Endothelial cell (in vitro differentiated cells): ENCODE results near the gene UCKL1. TPM values are rescaled to one million over a fixed set of nuclear protein-coding genes. Genes with fewer than 3 reads are reported as not detected.

Experiments used
- DNase-seq: peaks from one replicate; pipeline ENCODE4 v3.0.0; 2021; ENCODE audit warnings: low spot score
- H3K27ac Mint-ChIP-seq: one replicate; pipeline ENCODE4 v1.8.0; 2021; ENCODE audit warnings: mixed read lengths, inconsistent platforms; ENCODE audit not compliant: unreplicated experiment
- H3K27me3 Mint-ChIP-seq: one replicate; pipeline ENCODE4 v1.8.0; 2021; ENCODE audit warnings: mild to moderate bottlenecking, moderate library complexity, mixed read lengths, inconsistent platforms; ENCODE audit not compliant: unreplicated experiment
- H3K36me3 Mint-ChIP-seq: one replicate; pipeline ENCODE4 v1.8.0; 2021; ENCODE audit warnings: mild to moderate bottlenecking, low read depth, mixed read lengths, inconsistent platforms; ENCODE audit not compliant: unreplicated experiment
- H3K4me1 Mint-ChIP-seq: one replicate; pipeline ENCODE4 v1.8.0; 2021; ENCODE audit warnings: mild to moderate bottlenecking, mixed read lengths, inconsistent platforms; ENCODE audit not compliant: unreplicated experiment
- H3K4me3 Mint-ChIP-seq: one replicate; pipeline ENCODE4 v1.8.0; 2021; ENCODE audit warnings: mild to moderate bottlenecking, mixed read lengths, inconsistent platforms; ENCODE audit not compliant: unreplicated experiment
- H3K9me3 Mint-ChIP-seq: one replicate; pipeline ENCODE4 v1.8.0; 2021; ENCODE audit warnings: mixed read lengths, inconsistent platforms; ENCODE audit not compliant: unreplicated experiment
- CTCF ChIP-seq: fragments of 200-600 bp; sonication (generic); IDR thresholded peaks from one replicate; pipeline ENCODE4 v1.5.0; 2021; ENCODE audit warnings: antibody characterized with exemption; ENCODE audit not compliant: unreplicated experiment
- total RNA-seq: library from RNA; stranded (reverse); fragmentation: NEBNext Ultra II Directional; extraction: Animal tissue kit (Norgen Biotek cat#: 25700); gene quantifications from one replicate; pipeline ENCODE4 v1.2.1, GENCODE V29; 2021; ENCODE audit not compliant: unreplicated experiment

The UCKL1 gene
- total RNA-seq, 1 donor from 2014 or later: 40.1 TPM

GRCh38 chr20:63898882-63899558 is 57.2 kb downstream of the UCKL1 start:
- Mint-ChIP-seq H3K27ac (no peak overlapping the region), H3K9me3 (no peaks in the 10 kb centered on the region), H3K4me3 (no peak overlapping the region), H3K27me3 (peaks cover 7% of the 10 kb centered on the region), H3K4me1 (peaks cover 21% of the 10 kb centered on the region), H3K36me3 (no peaks in the 10 kb centered on the region)
- no peak for DNase-seq
- TF ChIP-seq CTCF: no peak

- Mint-ChIP-seq H3K4me1 (peaks cover 22% of the 10 kb centered on the region), H3K27me3 (peaks cover 7% of the 10 kb centered on the region), H3K9me3 (no peaks in the 10 kb centered on the region), H3K27ac (no peak overlapping the region), H3K4me3 (no peak overlapping the region), H3K36me3 (no peaks in the 10 kb centered on the region)
- no peak for DNase-seq
- TF ChIP-seq CTCF: no peak
Observed at GRCh38 chr20:63897978-63898561, 58.1 kb downstream of the UCKL1 start.

GRCh38 chr20:63896264-63897105 is 59.7 kb downstream of the UCKL1 start:
- no peak for TF ChIP-seq CTCF
- Mint-ChIP-seq H3K9me3 (no peaks in the 10 kb centered on the region), H3K4me1 (peaks cover 22% of the 10 kb centered on the region), H3K27me3 (peaks cover 7% of the 10 kb centered on the region), H3K27ac (peak overlapping the region; percentile 94), H3K36me3 (peaks cover under 1% of the 10 kb centered on the region), H3K4me3 (peak overlapping the region; percentile 98)
- DNase-seq: no peak

GRCh38 chr20:63895952-63896263 is 60.3 kb downstream of the UCKL1 start:
- TF ChIP-seq CTCF: no peak
- Mint-ChIP-seq H3K36me3 (peaks cover 7% of the 10 kb centered on the region), H3K4me1 (peaks cover 22% of the 10 kb centered on the region), H3K4me3 (peak overlapping the region; percentile 98), H3K27me3 (peaks cover 8% of the 10 kb centered on the region), H3K27ac (peak overlapping the region; percentile 94), H3K9me3 (no peaks in the 10 kb centered on the region)
- no peak for DNase-seq
